Fibroblast of villous mesenchyme (primary cell): Measurements from ENCODE around the gene LAIR2. TPM values are rescaled to one million over a fixed set of nuclear protein-coding genes. Genes with fewer than 3 reads are reported as not detected.
A peak's percentile ranks its signal among the peaks of the same experiment; 100 is the strongest.
"Not testable (repeated sequence)": the region's sequence is repeated elsewhere in the genome, so short reads cannot be mapped to it uniquely, and the experiment has no call there.

Experiments
- DNase-seq: peaks from one replicate; pipeline ENCODE4 v3.0.0-alpha.2; 2010; ENCODE audit warnings: low read depth
- H3K4me3 ChIP-seq: 2 replicates; pipeline ENCODE4 v1.5.1; 2011; ENCODE audit warnings: low read depth, mild to moderate bottlenecking, low read length
- total RNA-seq: library from RNA; depleted of rRNA; stranded (reverse); fragments of >200 nt; gene quantifications from 2 replicates; pipeline ENCODE4 v1.2.3, GENCODE V29; 2012
- TF ChIP-seq, protein P1 (sequence below): IDR thresholded peaks from 2 replicates; pipeline ENCODE4 v1.5.1; 2012; ENCODE audit warnings: low read depth, mild to moderate bottlenecking, low read length; ENCODE audit not compliant: insufficient read depth

Gene LAIR2
- total RNA-seq, 1 donor = not detected

DNA sequence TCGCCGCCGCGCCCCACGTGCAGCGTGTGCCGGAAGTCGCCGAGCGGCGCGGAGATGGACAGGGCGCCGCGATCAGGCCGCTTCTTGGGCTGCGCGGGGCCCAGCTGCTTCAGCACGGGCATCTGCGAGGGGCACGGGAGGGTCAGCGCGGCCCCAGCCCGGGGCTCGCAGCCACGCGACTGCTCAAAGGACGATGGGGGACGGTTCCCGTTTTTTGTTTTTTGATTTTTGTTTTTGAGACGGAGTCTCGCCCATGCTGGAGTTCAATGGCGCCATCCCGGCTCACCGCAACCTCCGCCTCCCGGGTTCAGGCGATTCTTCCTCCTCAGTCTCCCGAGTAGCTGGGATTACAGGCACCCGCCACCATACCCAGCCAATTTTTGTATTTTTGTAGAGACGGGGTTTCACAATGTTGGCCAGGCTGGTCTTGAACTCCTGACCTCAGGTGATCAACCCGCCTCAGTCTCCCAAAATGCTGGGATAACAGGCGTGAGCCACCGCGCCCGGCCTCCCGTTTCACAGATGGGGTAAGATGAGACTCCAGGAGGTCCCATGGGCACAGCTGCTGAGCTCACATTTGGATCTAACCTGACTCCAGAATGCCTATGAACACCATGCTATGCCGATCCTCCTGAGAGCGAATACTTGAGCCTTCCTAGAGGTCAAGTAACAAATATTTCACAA is 37.1 kb upstream of the LAIR2 start:
- TF ChIP-seq, protein P1, sequence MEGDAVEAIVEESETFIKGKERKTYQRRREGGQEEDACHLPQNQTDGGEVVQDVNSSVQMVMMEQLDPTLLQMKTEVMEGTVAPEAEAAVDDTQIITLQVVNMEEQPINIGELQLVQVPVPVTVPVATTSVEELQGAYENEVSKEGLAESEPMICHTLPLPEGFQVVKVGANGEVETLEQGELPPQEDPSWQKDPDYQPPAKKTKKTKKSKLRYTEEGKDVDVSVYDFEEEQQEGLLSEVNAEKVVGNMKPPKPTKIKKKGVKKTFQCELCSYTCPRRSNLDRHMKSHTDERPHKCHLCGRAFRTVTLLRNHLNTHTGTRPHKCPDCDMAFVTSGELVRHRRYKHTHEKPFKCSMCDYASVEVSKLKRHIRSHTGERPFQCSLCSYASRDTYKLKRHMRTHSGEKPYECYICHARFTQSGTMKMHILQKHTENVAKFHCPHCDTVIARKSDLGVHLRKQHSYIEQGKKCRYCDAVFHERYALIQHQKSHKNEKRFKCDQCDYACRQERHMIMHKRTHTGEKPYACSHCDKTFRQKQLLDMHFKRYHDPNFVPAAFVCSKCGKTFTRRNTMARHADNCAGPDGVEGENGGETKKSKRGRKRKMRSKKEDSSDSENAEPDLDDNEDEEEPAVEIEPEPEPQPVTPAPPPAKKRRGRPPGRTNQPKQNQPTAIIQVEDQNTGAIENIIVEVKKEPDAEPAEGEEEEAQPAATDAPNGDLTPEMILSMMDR = no peak
- DNase-seq = no peak
- no peak overlapping the region for H3K4me3 ChIP-seq

DNA sequence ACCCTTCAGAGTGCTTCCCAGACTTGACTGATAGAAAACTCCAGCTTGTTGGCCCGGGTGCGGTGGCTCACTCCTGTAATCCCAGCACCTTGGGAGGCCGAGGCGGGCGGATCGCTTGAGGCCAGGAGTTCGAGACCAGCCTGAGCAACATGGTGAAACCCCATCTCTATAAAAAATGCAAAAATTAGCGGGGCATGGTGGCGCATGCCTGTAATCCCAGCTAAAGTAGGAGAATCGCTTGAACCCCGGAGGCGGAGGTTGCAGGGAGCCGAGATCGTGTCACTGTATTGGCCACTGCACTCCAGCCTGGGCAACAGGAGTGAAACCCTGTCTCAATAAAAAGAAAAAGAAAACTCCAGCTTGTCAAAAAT is 36.5 kb upstream of the LAIR2 start:
- H3K4me3 ChIP-seq, DNase-seq: not testable (repeated sequence)

DNA sequence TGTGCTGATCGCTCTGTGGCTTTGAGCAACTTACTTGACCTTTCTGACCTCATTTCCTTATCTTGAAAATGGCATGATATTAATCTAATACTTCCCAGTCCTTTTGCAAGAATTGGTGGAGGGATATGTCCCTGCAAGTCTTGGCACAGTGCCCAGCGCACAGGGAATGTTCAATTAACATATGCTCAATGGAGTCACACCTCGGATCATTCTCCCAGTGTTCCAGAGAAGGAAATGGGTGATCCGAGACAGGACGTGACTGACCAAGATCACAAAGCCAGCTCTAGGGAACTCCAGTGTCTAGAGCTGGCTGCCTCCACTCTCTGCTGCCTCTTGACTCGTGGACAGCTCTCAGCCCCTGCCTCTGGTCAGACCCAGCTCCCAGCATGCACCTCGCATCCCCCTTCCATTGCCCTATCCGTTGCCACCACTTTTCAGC is 33.1 kb upstream of the LAIR2 start:
- H3K4me3 ChIP-seq = no peak overlapping the region
- DNase-seq = no peak
- TF ChIP-seq, protein P1 = no peak

DNA sequence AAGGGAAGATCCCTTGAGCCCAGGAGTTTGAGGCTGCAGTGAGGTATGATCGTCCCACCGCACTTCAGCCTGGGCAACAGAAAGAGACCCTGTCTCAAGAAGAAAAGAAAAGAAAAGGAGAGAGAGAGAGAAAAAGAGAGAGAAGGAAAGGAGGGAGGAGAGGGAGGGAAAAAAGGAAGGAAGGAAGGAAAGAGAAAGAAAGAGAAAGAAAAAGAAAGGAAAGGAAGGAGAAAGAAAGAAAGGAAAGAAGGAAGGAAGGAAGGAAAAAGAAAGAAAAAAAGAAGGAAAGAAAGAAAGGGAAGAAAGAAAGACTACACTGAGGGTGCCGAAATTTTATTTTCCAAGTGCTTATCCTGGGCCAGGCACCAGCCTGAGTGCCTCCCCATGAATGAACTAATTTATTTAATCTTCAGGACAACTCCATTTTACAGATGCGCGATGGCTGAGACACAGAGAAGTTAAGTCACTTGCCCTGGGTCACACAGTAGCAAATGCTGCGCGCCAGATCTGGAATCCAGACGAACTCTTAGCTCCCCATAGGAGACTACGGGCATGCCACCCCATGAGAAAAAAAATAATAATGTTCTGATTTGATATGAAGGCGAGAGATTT is 32.2 kb upstream of the LAIR2 start:
- TF ChIP-seq, protein P1 = no peak
- H3K4me3 ChIP-seq = no peak overlapping the region
- no peak for DNase-seq

DNA sequence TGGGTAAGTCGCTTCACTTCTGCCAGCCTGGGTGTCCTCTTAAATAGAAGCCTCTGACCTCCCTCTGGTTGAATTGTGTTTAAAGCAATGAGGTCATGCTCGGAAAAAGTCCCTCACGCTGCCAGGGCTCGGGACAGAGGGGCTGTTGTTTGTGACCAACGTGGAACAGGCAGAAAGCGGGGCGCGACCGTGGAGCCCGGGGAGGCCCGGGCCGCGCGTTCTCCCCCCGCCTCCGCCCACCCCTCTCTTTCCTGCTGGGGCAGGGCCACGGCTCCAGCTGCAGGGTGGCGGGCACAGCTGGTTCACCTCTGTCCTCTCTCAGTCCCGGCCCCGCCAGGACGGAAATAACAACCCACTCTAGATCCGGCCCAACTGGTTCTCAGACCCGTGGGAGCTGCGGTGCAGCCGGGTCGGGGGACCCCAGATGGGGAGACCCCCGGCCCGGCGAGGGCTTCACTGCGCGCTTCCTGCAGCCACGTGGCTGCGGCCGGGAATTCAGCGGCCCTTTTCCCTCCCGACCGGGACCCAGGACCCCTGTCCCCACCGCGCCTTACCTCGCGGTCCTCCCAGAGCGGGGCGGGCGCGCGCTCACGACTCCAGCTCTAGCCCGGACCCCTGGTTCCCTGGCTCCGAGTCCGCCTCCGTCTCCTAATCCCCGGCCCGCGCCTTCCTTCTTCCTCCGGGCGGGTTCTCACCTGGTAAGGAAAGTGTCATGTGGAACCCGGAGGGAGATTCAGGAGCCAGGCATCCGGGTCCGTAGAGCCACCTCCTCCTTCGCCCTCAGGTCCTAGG is 31.4 kb upstream of the LAIR2 start:
- no peak for DNase-seq
- H3K4me3 ChIP-seq = peak overlapping the region; percentile 51
- TF ChIP-seq, protein P1 = no peak

DNA sequence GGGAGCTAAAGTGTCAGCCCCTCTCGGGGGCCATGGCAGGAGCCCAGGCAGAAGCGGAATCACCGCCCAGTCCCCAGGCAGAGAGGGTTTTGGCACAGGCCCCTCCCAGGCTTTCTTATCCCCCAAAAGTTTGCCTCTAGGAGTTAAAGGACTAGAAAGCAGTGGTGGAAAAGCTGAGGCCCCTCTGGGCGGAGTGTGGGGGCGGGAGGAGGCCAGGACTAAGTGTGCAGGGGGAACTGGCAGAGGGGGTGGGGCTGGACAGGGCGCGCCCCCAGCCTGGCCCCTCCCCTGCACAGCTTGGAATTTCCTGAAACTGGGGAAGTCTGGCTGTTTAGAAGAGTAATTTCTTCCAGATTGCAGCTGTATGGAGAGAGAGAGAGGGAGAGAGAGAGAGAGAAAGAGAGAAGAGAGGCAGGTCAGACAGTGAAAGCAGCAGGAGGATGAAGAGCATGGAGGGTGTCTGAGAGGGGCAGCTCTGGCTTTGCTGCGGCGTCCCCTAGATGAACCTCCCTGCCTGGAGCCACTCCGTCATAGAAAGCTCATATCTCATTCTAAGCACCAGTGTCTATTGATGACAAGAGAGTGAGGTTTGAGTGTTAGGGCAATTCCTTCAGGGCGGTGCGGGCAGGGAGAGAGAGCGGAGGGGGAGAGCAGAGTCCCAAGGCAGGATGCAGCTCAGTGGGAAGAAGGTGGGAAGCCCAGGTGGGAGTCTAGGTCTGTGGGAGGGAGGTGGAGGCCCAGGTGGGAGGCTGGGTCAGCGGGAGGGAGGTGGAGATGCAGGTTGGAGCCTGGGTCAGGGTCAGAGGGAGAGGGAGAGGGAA is 29.4 kb upstream of the LAIR2 start, which contains the start of gene CDC42EP5:
Gene CDC42EP5, minus strand, starts transcription at position 226 of the 821 bp plus-strand sequence. CDS start 7,749 bp downstream, outside the sequence.
- TF ChIP-seq, protein P1 = no peak
- peak; percentile 82 for DNase-seq
- H3K4me3 ChIP-seq = peak within 1 kb of the TSS; percentile 69
